HG02852 (cell line): Measurements from ENCODE around the gene IL17RB.

ENCODE experiments used
- ATAC-seq: cut with Tn5 transposase; IDR thresholded peaks from one replicate; pipeline ENCODE4 v1.9.1; 2021; ENCODE audit warnings: mild to moderate bottlenecking, moderate library complexity; ENCODE audit not compliant: unreplicated experiment

The IL17RB gene

GRCh38 chr3:53811143-53811927 lies 35.0 kb upstream of the IL17RB start:
- ATAC-seq, result no peak

- ATAC-seq, result no peak
Measured at GRCh38 chr3:53812434-53812833, 33.9 kb upstream of the IL17RB start.

- no peak for ATAC-seq
Measured at GRCh38 chr3:53813229-53813628, 33.1 kb upstream of the IL17RB start.

- no peak for ATAC-seq
Measured at GRCh38 chr3:53813876-53814275, 32.5 kb upstream of the IL17RB start.

- no peak for ATAC-seq
Measured at GRCh38 chr3:53815067-53815466, 31.3 kb upstream of the IL17RB start.

GRCh38 chr3:53815651-53816050 lies 30.7 kb upstream of the IL17RB start:
- no peak for ATAC-seq

GRCh38 chr3:53816425-53816824 lies 29.9 kb upstream of the IL17RB start:
- no peak for ATAC-seq

- no peak for ATAC-seq
Measured at GRCh38 chr3:53817211-53817610, 29.2 kb upstream of the IL17RB start.

GRCh38 chr3:53817809-53818208 lies 28.6 kb upstream of the IL17RB start:
- ATAC-seq, result no peak

- no peak for ATAC-seq
Measured at GRCh38 chr3:53818221-53819162, 27.9 kb upstream of the IL17RB start.

GRCh38 chr3:53819163-53819868 lies 27.1 kb upstream of the IL17RB start:
- no peak for ATAC-seq

GRCh38 chr3:53820084-53820483 lies 26.3 kb upstream of the IL17RB start:
- no peak for ATAC-seq

GRCh38 chr3:53820756-53821580 lies 25.4 kb upstream of the IL17RB start:
- no peak for ATAC-seq

GRCh38 chr3:53821631-53822121 lies 24.7 kb upstream of the IL17RB start:
- peak; percentile 64 for ATAC-seq

- no peak for ATAC-seq
Measured at GRCh38 chr3:53822331-53822741, 24.0 kb upstream of the IL17RB start.

- no peak for ATAC-seq
Measured at GRCh38 chr3:53823026-53823955, 23.1 kb upstream of the IL17RB start.

- no peak for ATAC-seq
Measured at GRCh38 chr3:53823956-53824657, 22.3 kb upstream of the IL17RB start.

- no peak for ATAC-seq
Measured at GRCh38 chr3:53824795-53825194, 21.6 kb upstream of the IL17RB start.

GRCh38 chr3:53826048-53826447 lies 20.3 kb upstream of the IL17RB start:
- no peak for ATAC-seq
